Skeletal muscle cell (primary cell): ENCODE data around the gene PHF10.
"Not testable (repeated sequence)": the region's sequence is repeated elsewhere in the genome, so short reads cannot be mapped to it uniquely, and the experiment has no call there.

Source experiments
- DNase-seq: peaks from one replicate; pipeline ENCODE4 v3.0.0-alpha.2; 2010; ENCODE audit warnings: low read depth
- H3K4me3 ChIP-seq: 2 replicates; pipeline ENCODE4 v1.5.1; 2011; ENCODE audit warnings: low read depth, mild to moderate bottlenecking, control low read depth, low read length, moderate library complexity

PHF10 gene

GRCh38 chr6:169723991-169724493, 258 bp downstream of the PHF10 start:
- peak overlapping the region; percentile 36 for H3K4me3 ChIP-seq
- DNase-seq = no peak

- no peak for DNase-seq
- peak overlapping the region; percentile 68 for H3K4me3 ChIP-seq
Observed at GRCh38 chr6:169723200-169723909, 945 bp downstream of the PHF10 start.

- no peak for DNase-seq
- H3K4me3 ChIP-seq = peak overlapping the region; percentile 68
Observed at GRCh38 chr6:169722362-169723199, 1.7 kb downstream of the PHF10 start.

GRCh38 chr6:169720207-169720855, 4.0 kb downstream of the PHF10 start:
- no peak overlapping the region for H3K4me3 ChIP-seq
- no peak for DNase-seq

GRCh38 chr6:169719117-169719516, 5.2 kb downstream of the PHF10 start:
- no peak overlapping the region for H3K4me3 ChIP-seq
- DNase-seq = no peak

GRCh38 chr6:169714595-169714994, 9.7 kb downstream of the PHF10 start:
- no peak overlapping the region for H3K4me3 ChIP-seq
- DNase-seq = no peak

- H3K4me3 ChIP-seq = no peak overlapping the region
- DNase-seq = no peak
Observed at GRCh38 chr6:169714178-169714577, 10.1 kb downstream of the PHF10 start.

GRCh38 chr6:169710009-169710408, 14.3 kb downstream of the PHF10 start:
- DNase-seq = no peak
- no peak overlapping the region for H3K4me3 ChIP-seq

GRCh38 chr6:169709293-169709692, 15.0 kb downstream of the PHF10 start:
- DNase-seq = no peak
- no peak overlapping the region for H3K4me3 ChIP-seq

- no peak overlapping the region for H3K4me3 ChIP-seq
- DNase-seq = no peak
Observed at GRCh38 chr6:169707772-169708171, 16.5 kb downstream of the PHF10 start.

- DNase-seq = no peak
- peak overlapping the region; percentile 96 for H3K4me3 ChIP-seq
Observed at GRCh38 chr6:169702840-169703246, 21.5 kb downstream of the PHF10 start.

- peak within 1 kb of the TSS; percentile 96 for H3K4me3 ChIP-seq
- peak; percentile 86 for DNase-seq
Observed at GRCh38 chr6:169701954-169702839, 22.1 kb downstream of the PHF10 start, which contains the start of the genes C6orf120 and WDR27. Gene C6orf120, plus strand, starts transcription at chr6:169702126. Its CDS starts 334 bp downstream, at chr6:169702460. Gene WDR27, minus strand, starts transcription at chr6:169702029. Its CDS starts 13,024 bp downstream, at chr6:169689005.

GRCh38 chr6:169701311-169701953, 22.9 kb downstream of the PHF10 start:
- peak overlapping the region; percentile 96 for H3K4me3 ChIP-seq
- DNase-seq = no peak

- DNase-seq = no peak
- H3K4me3 ChIP-seq = peak overlapping the region; percentile 96
Observed at GRCh38 chr6:169700296-169700695, 24.0 kb downstream of the PHF10 start.

GRCh38 chr6:169697115-169697514, 27.2 kb downstream of the PHF10 start:
- not testable (repeated sequence) for H3K4me3 ChIP-seq, DNase-seq

GRCh38 chr6:169695131-169695530, 29.2 kb downstream of the PHF10 start:
- H3K4me3 ChIP-seq = no peak overlapping the region
- DNase-seq = no peak

- H3K4me3 ChIP-seq = no peak overlapping the region
- DNase-seq = no peak
Observed at GRCh38 chr6:169692516-169692915, 31.8 kb downstream of the PHF10 start.

- no peak for DNase-seq
- no peak overlapping the region for H3K4me3 ChIP-seq
Observed at GRCh38 chr6:169691260-169691659, 33.0 kb downstream of the PHF10 start.
